ENCODE measurements around the gene GALP.
"Not testable (repeated sequence)": the region's sequence is repeated elsewhere in the genome, so short reads cannot be mapped to it uniquely, and the experiment has no call there.

Gene GALP

DNA sequence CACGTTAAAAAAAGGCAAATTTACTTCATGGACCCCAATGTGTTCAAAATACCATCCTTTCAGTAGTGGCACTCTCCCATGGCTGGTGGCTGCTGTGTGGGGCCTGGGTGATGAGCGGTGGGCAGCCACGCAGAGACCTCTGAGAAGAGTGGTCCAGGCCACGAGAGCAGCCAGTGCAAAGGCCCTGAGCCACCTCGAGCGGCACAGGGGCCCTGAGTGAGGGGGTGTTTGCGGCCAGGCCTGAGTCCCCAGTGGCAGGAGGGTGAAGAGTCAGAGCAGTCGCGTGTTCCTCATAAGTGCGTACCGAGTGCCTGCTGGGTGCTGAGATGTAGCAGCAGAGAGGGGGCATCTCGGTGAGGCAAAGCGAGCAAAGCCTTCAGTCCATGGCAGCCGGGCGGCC, 27.7 kb upstream of the GALP start:
- DNase-seq (ENCODE audit: low read depth in 3 of 3), result no peak

GRCh38 chr19:56148955-56149655, 26.7 kb upstream of the GALP start:
- not testable (repeated sequence) for DNase-seq (ENCODE audit: low read depth in 3 of 3)

DNA sequence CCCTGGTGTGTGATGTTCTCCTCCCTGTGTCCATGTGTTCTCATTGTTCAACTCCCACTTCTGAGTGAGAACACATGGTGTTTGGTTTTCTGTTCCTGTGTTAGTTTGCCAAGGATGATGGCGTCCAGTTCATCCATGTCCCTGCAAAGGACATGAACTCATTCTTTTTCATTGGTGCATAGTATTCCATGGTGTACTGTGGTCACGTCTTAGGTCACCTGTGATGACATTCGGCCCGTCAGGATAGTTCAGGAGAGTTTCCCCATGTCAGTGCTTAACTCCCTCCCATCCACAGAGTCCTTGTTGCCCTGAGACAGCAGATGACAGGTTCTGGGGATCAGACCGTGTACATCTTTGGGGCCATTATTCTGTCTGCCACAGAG, 26.2 kb upstream of the GALP start:
- no peak for DNase-seq (ENCODE audit: low read depth in 3 of 3)

DNA sequence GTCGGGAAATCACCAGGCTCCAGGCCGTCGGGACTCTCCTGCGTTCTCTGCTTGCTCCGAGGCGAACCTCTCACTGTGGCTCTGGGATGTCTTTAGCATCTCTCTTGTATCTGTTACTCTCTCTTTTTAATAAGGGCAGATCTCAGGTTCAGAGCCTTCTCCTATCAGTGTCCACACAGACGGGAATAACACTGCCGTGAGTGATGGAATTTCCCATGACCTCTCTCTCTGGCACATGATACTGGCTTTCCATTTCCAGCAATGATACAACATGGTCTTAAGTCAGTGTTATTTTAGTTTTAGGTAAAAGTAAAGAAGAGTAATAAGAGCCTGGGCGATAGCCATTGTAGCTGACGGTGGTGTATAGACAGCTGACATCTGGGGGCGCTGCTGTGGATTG, 25.4 kb upstream of the GALP start:
- no peak for DNase-seq (ENCODE audit: low read depth in 3 of 3)

- DNase-seq (ENCODE audit: low read depth in 3 of 3), result no peak
Observed at GRCh38 chr19:56152644-56153043, 23.2 kb upstream of the GALP start.

GRCh38 chr19:56153507-56153906, 22.3 kb upstream of the GALP start:
- DNase-seq (ENCODE audit: low read depth in 3 of 3), result no peak

GRCh38 chr19:56155124-56155687, 20.6 kb upstream of the GALP start:
- no peak for DNase-seq (ENCODE audit: low read depth in 3 of 3)

DNA sequence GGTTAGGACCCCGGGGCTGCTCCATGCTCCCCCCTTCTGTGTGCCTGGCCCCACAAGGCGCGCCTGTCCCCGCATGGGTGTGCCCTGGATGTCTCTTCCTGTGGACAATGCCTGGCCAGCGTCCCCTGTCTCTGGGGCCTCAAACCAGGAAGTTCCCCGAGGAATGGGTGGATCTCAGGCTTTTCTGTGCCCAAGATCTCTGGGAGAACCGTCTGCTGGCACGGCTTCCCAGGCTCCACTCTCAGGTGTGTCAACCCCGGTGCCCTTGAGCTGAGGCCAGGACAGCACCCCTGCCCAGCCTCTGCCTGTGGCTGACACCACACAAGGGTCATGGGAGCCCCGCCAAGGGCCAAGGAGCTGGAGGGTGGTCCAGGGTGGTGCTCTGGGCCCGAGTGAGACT, 19.0 kb upstream of the GALP start:
- DNase-seq (ENCODE audit: low read depth in 3 of 3), result no peak

DNA sequence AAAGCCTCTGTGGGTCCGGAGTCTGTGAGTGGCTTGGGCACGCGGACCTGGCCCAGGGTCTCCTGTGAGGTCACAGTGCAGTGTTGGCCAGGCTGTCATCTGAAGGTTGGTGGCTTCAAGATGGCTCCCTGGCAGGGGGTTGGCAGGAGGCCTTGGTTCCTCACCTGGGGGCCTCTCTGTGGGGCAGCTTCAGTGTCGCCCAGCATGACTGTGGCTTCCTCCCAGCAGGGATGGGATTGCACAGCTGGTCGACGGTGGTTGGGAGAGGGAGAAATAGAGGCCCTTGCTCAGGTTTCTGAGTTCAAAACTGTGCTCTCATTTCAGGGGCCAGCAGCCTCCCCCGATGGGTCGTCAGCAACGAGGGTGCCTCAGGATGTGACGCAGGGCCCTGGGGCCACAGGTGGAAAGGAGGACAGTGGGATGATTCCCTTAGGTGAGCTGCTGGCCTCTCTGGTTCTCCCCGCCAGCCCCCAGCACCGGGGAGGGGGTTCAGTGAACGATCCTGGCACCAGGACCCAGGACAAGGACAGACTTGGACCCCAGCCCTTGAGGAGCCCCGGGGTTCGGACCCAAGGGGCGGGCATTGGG, 17.5 kb upstream of the GALP start:
- DNase-seq (ENCODE audit: low read depth in 3 of 3), result no peak

DNA sequence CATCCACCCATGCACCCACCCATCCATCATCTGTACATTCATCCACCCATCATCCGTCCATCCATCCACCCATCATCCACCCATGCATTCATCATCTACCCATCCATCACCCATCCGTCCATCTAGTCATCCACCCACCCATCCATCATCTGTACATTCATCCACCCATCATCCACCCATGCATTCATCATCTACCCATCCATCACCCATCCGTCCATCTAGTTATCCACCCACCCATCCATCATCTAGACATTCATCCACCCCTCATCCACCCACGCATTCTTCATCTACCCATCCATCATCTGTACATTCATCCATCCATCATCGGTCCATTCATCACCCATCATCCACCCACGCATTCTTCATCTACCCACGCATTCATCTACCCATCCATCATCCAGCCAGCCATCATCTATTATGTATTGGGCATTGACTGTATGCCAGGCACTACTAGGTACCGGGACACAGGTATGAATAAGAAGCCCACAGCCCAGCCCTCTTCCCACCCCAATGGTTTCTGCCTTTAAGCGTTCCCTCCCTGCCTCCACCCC, 16.7 kb upstream of the GALP start:
- no peak for DNase-seq (ENCODE audit: low read depth in 3 of 3)

DNA sequence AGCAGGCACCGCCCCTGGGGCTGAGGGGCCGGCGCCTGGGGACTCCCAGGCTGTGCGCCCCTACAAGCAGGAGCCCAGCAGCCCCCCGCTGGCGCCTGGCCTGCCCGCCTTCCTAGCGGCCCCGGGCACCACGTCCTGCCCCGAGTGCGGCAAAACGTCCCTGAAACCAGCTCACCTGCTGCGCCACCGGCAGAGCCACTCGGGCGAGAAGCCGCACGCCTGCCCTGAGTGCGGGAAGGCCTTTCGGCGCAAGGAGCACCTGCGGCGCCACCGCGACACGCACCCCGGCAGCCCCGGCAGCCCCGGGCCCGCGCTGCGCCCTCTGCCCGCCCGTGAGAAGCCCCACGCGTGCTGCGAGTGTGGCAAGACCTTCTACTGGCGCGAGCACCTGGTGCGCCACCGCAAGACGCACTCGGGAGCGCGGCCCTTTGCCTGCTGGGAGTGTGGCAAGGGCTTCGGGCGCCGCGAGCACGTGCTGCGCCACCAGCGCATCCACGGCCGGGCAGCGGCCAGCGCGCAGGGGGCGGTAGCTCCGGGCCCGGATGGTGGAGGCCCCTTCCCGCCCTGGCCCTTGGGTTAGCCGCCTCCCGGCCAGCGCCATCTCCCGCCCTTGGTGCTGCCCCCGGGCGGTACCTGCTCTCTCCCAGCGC, 16.1 kb upstream of the GALP start:
- no peak for DNase-seq (ENCODE audit: low read depth in 3 of 3)

GRCh38 chr19:56161534-56161933, 14.3 kb upstream of the GALP start:
- DNase-seq (ENCODE audit: low read depth in 3 of 3), result no peak

DNA sequence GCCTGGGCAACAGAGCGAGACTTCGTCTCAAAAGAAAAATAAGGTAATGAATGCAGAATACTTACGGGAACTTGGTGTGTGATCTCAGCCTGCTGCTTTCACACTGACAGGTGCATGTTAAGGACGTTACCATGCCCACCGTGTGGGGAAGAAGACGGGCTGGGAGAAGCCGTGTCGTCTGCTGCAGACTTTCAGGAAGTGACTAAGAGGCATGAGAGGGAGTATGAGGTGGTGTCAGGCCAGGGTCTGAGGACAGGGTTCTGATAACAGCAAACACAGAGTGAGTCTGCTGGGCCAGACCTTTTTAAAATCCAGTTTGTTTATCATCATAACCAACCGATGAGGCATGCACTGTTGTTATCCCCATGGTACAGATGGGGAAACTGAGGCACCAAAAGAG, 13.6 kb upstream of the GALP start:
- DNase-seq (ENCODE audit: low read depth in 3 of 3), result peak in 1 of 3 experiments; percentile 9

DNA sequence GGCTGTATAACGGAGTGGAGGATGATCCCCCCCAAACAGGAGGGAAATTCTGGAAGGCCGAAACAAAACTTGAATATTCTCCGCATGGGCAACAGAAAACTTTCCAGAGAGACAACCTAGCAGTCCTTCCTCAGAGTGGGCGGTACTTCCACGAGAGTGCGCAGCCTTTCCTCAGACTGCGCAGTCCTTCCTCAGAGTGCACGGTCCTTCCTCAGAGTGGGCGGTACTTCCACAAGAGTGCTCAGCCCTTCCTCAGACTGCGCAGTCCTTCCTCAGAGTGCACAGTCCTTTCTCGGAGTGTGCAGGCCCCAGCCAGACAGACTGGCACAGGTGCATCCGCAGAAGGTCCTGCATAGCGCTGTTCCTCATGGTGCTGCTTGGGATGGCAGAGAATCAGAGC, 12.7 kb upstream of the GALP start:
- DNase-seq (ENCODE audit: low read depth in 3 of 3), result no peak

- DNase-seq (ENCODE audit: low read depth in 3 of 3), result no peak
Observed at GRCh38 chr19:56167064-56167578, 8.7 kb upstream of the GALP start.

DNA sequence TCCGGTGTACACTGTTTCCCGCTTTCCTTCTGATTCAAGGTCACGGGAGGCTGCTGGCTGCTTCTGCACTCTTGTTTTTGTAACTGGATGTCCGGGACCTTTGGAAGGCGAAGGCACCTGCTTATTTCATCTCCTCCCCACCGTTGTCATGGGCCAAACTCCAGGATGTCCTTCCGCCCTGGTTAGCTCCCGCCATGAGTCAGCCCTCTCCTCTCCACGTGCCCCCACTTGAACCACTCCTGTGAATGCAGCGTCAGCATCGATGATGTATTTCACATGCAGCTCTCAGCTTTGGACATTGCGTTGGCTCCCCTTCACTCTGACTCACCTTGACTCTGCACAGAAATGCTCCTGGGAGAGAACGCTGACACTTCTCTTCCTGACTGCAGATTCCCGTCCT, 5.5 kb upstream of the GALP start:
- no peak for DNase-seq (ENCODE audit: low read depth in 3 of 3)

DNA sequence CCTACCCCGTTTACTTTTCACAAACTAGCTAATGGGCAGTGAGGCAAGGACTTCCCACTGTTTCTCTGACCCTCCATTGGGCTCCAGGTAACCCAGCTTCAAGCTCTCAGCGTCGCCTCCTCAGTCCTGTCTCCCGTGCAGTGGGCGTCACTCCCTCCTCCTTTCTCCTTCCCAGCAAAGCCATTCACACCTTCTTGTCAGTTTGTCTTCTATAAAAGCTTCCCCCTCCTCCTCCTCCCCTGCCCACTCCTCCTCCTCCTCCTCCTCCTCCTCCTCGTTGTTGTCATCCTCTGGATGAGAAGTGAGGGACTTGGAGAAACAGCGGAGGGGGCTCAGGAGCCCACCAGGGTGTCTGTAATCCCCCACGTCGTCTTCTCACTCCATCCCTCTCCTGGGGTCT, 1.7 kb upstream of the GALP start:
- DNase-seq (ENCODE audit: low read depth in 3 of 3), result no peak

GRCh38 chr19:56174550-56174949, 1.3 kb upstream of the GALP start:
- no peak for DNase-seq (ENCODE audit: low read depth in 3 of 3)

- not testable (repeated sequence) for DNase-seq (ENCODE audit: low read depth in 3 of 3)
Observed at GRCh38 chr19:56176310-56176709, 502 bp downstream of the GALP start.

DNA sequence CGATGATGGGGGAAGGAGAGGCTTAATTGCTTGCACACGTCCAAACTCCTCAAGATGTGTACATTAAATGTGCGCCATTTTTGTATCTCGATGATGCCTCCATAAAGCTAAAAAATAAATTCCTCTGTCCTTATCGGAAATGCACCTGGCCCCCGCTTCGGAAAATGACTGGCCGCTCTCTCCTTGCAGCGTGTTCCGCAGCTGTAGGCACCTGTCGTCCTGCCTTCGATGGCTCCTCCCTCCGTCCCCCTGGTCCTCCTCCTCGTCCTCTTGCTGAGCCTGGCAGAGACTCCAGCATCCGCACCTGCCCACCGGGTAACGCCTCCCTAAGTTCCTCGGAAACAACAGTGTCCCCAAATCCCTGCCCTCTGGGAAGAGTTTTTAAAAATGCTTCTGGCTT, 1.1 kb downstream of the GALP start:
- no peak for DNase-seq (ENCODE audit: low read depth in 3 of 3)

DNA sequence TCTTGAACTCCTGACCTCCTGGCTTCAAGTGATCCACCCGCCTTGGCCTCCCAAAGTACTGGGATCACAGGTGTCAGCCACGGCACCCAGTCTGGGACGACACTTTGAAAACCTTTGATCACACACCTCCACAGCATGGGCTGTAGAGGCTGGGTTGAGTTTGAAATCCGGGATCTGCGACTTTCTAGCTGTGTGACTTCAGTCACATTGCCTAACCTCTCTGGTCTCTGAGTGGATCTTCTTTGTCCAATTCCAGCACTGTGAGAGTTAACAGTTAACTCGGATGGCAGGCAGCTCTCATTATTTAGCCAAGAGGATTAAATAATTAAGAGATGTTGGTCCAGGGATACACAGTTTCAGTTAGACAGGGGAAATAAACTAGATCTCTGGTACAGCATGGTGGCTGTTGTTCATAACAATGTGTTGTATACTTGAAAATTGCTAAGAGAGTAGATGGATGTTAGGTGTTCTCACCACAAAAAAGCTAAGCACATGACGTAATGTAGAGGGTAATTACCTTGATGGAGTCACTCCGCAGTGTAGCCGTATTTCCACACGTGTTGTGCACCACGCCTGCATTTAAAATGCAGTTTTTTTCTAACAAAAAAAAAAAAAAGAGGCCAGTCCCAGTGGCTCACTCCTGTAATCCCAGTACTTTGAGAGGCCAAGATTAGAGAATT, 1.9 kb downstream of the GALP start:
- DNase-seq (ENCODE audit: low read depth in 3 of 3), result no peak

DNA sequence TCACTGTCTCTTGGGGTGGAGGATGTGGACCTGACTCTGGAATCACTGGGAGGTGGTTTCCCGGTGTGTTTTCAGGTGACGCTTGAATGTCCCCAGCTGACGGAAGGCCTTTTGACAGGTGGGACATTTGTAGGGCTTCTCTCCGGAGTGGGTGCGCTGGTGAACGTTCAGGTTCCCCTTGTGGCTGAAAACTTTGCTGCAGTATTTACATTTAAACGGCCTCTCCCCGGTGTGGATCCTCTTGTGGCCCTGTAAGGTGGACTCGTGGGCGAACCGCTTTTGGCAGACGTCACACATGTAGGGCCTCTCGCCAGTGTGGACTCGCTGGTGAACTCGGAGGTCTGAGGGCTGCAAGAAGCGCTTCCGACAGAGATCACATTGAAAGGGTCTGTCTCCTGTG, 14.0 kb downstream of the GALP start:
- no peak for DNase-seq (ENCODE audit: low read depth in 3 of 3)
